GM12878 (cell line): ENCODE measurements around the gene ARRDC4. TPM values are rescaled to one million over a fixed set of nuclear protein-coding genes. Genes with fewer than 3 reads are reported as not detected.

Source experiments
- ATAC-seq: fragments of 200-7000 bp; cut with Tn5 transposase; 3 replicates; pipeline ENCODE4 v1.9.1; 2020; ENCODE audit warnings: mild to moderate bottlenecking, moderate library complexity
- BruUV-seq: library from RNA; stranded (reverse); fragments of 400-500 nt; replicated peaks from 2 replicates; lab custom pipeline; 2021; lab: Mats Ljungman, UMichigan
- CTCF ChIA-PET: fragments of 300-600 bp; sonication (Branson Sonifier 250); formaldehyde crosslinking; extraction: SDS; loops from one replicate; lab custom pipeline; 2021; ENCODE audit warnings: inconsistent platforms; lab: Yijun Ruan, JAX
- POLR2A ChIA-PET: fragments of 350-600 bp; formaldehyde crosslinking; extraction: SDS; loops from one replicate; lab custom pipeline; 2021; ENCODE audit warnings: inconsistent platforms; lab: Charles Lee
- RAD21 ChIA-PET: fragments of 300-600 bp; sonication (Branson Sonifier 250); formaldehyde crosslinking; loops from one replicate; lab custom pipeline; 2023; ENCODE audit warnings: antibody characterized with exemption; ENCODE audit not compliant: unreplicated experiment; lab: Charles Lee
- SMC1A ChIA-PET: fragments of 300-600 bp; sonication (Branson Sonifier 250); formaldehyde crosslinking; loops from one replicate; lab custom pipeline; 2023; ENCODE audit not compliant: unreplicated experiment, uncharacterized antibody; lab: Charles Lee
- DNase-seq: peaks from one replicate; pipeline ENCODE4 v3.0.0-alpha.2; 2011; ENCODE audit warnings: low read depth, low spot score
- FAIRE-seq: peaks from 3 replicates; lab custom pipeline; 2011; peaks lifted over from hg19 to GRCh38; lab: Jason Lieb, UNC
- H2AFZ ChIP-seq: 2 replicates; pipeline ENCODE4 v1.6.0; 2011; ENCODE audit warnings: low read depth, low read length, control low read depth; ENCODE audit not compliant: control insufficient read depth
- H3K27ac ChIP-seq: 2 replicates; pipeline ENCODE4 v1.5.1; 2011; ENCODE audit warnings: control low read depth; ENCODE audit not compliant: control insufficient read depth, insufficient read depth
- H3K27me3 ChIP-seq, 2 experiments: replicated peaks in 1 of 2; 2 replicates each; pipeline versions ENCODE4 v1.6.0 to v1.6.1; 2011; ENCODE audit warnings: low read length in 1 of 2; ENCODE audit not compliant: control insufficient read depth in 2 of 2, insufficient read depth in 2 of 2
- H3K36me3 ChIP-seq, 2 experiments: 2 replicates each; pipeline ENCODE4 v1.5.1; 2011; ENCODE audit warnings: low read length in 1 of 2; ENCODE audit not compliant: control insufficient read depth in 2 of 2, insufficient read depth in 2 of 2
- H3K4me1 ChIP-seq: 2 replicates; pipeline ENCODE4 v1.6.1; 2011; ENCODE audit warnings: mild to moderate bottlenecking, low read length, moderate library complexity, mixed read lengths; ENCODE audit not compliant: control insufficient read depth, insufficient read depth
- H3K4me2 ChIP-seq: 2 replicates; pipeline ENCODE4 v1.6.0; 2011; ENCODE audit warnings: control low read depth; ENCODE audit not compliant: control insufficient read depth, insufficient read depth
- H3K4me3 ChIP-seq: fragments of 200-600 bp; sonication (generic); 2 replicates; pipeline ENCODE4 v1.5.1; 2016
- H3K79me2 ChIP-seq: 2 replicates; pipeline ENCODE4 v1.6.0; 2011; ENCODE audit warnings: low read length; ENCODE audit not compliant: control insufficient read depth, insufficient read depth
- H3K9ac ChIP-seq: 2 replicates; pipeline ENCODE4 v1.8.0; 2011; ENCODE audit warnings: low read length, control low read depth, mixed read lengths; ENCODE audit not compliant: control insufficient read depth, insufficient read depth
- H3K9me3 ChIP-seq: replicated peaks from 3 replicates; pipeline ENCODE4 v1.5.1; 2011; ENCODE audit warnings: mild to moderate bottlenecking, low read length; ENCODE audit not compliant: control insufficient read depth, insufficient read depth
- H4K20me1 ChIP-seq: 2 replicates; pipeline ENCODE4 v1.6.0; 2011; ENCODE audit not compliant: control insufficient read depth, insufficient read depth
- ATF3 ChIP-seq: IDR thresholded peaks from 2 replicates; pipeline ENCODE4 v1.6.1; 2011; ENCODE audit warnings: low read depth, mild to moderate bottlenecking, low read length, moderate library complexity, borderline replicate concordance; ENCODE audit errors: extremely low read depth
- BHLHE40 ChIP-seq, 2 experiments: fragments of 450-650 bp in 1 of 2; IDR thresholded peaks; 2 replicates each; pipeline ENCODE4 v1.6.1; 2011 to 2017; ENCODE audit warnings: low read depth in 2 of 2, borderline replicate concordance in 1 of 2, improper control_type of control experiment in 1 of 2, low read length in 1 of 2, mild to moderate bottlenecking in 1 of 2
- CBX3 ChIP-seq: fragments of 200-600 bp; sonication (generic); IDR thresholded peaks from 2 replicates; pipeline ENCODE4 v1.6.1; 2016; ENCODE audit warnings: low read depth, borderline replicate concordance
- CHD2 ChIP-seq: IDR thresholded peaks from 2 replicates; pipeline ENCODE4 v1.6.1; 2011; ENCODE audit warnings: low read depth, low read length, improper control_type of control experiment, borderline replicate concordance
- DPF2 ChIP-seq: fragments of 450-650 bp; IDR thresholded peaks from 2 replicates; pipeline ENCODE4 v1.6.1; 2017; ENCODE audit warnings: mild to moderate bottlenecking
- HSF1 ChIP-seq: fragments of 150-350 bp; IDR thresholded peaks from 2 replicates; pipeline ENCODE4 v1.6.1; 2014; ENCODE audit warnings: mild to moderate bottlenecking, low read depth, low read length
- KDM1A ChIP-seq: fragments of 200-600 bp; sonication (generic); IDR thresholded peaks from 2 replicates; pipeline ENCODE4 v1.6.1; 2016; ENCODE audit warnings: borderline replicate concordance
- MXI1 ChIP-seq: fragments of 150-350 bp; IDR thresholded peaks from 2 replicates; pipeline ENCODE4 v1.6.1; 2011; ENCODE audit warnings: low read depth, mild to moderate bottlenecking, inconsistent platforms, low read length, improper control_type of control experiment
- MYC ChIP-seq: IDR thresholded peaks from 2 replicates; pipeline ENCODE4 v1.6.1; 2011; ENCODE audit warnings: mild to moderate bottlenecking, low read length, moderate library complexity, inconsistent platforms; ENCODE audit not compliant: insufficient read depth, insufficient replicate concordance, insufficient read length, severe bottlenecking
- NBN ChIP-seq: fragments of 450-650 bp; IDR thresholded peaks from 2 replicates; pipeline ENCODE4 v1.6.1; 2016
- NR2C2 ChIP-seq: IDR thresholded peaks from 2 replicates; pipeline ENCODE4 v1.6.1; 2011; ENCODE audit warnings: borderline replicate concordance, low read depth; ENCODE audit not compliant: control insufficient read depth, insufficient read length
- POLR2AphosphoS5 ChIP-seq: IDR thresholded peaks from 2 replicates; pipeline ENCODE4 v1.6.1; 2011; ENCODE audit warnings: mild to moderate bottlenecking, low read length, inconsistent platforms
- STAT3 ChIP-seq: IDR thresholded peaks from 2 replicates; pipeline ENCODE4 v1.6.1; 2011; ENCODE audit warnings: low read depth, low read length, improper control_type of control experiment
- TBL1XR1 ChIP-seq: IDR thresholded peaks from 2 replicates; pipeline ENCODE4 v1.6.1; 2012; ENCODE audit warnings: low read depth, low read length, improper control_type of control experiment
- ZNF622 ChIP-seq: fragments of 450-650 bp; IDR thresholded peaks from 2 replicates; pipeline ENCODE4 v1.6.1; 2017; ENCODE audit warnings: mild to moderate bottlenecking, inconsistent platforms
- WGBS: methylation state at CpG from one replicate; pipeline ENCODE4 v1.1.6; 2016; ENCODE audit warnings: low lambda C conversion rate; ENCODE audit not compliant: insufficient replicate concordance, insufficient coverage; ENCODE audit errors: missing lambda C conversion rate; 5-methylcytosine and 5-hydroxymethylcytosine counted together
- in situ Hi-C: fragments of 300-500 bp; cut with MboI; formaldehyde crosslinking; loops from 9 replicates; pipeline ENCODE4 v1.14.3; 2018; ENCODE audit warnings: mixed read lengths
- intact Hi-C: fragments of 100-400 bp; cut with micrococcal nuclease; formaldehyde crosslinking; loops from one replicate; pipeline ENCODE4 v1.14.2; 2022; ENCODE audit not compliant: unreplicated experiment
- polyA plus RNA-seq, 11 experiments: library from polyadenylated mRNA; depleted of rRNA in 4 of 11; unstranded in 6 of 11; stranded (reverse) in 5 of 11; fragments of >200 nt; fragmentation: Nextera tagmentation in 4 of 11; fragmentation: Illumina TruSeq in 1 of 11; extraction: Ambion mirVana in 4 of 11; extraction: Trizol in 1 of 11; gene quantifications; 1 replicate in 1 of 11; 2 replicates in 10 of 11; pipeline versions ENCODE4 v1.2.1 to v1.2.3, GENCODE V29; 2011 to 2016; ENCODE audit warnings: inconsistent platforms in 2 of 11, missing spikeins in 2 of 11, low read depth in 1 of 11
- total RNA-seq, 4 experiments: library from RNA; depleted of rRNA in 3 of 4; stranded (reverse); fragments of >200 nt in 3 of 4; fragmentation: Illumina TruSeq in 1 of 4; extraction: Trizol in 1 of 4; gene quantifications; 2 replicates each; pipeline versions ENCODE4 v1.2.1 to v1.2.3, GENCODE V29; 2013 to 2021

Gene ARRDC4
- total and polyA plus RNA-seq, 10 of the 15 experiments (the other 5 are each of a cell fraction or from before 2014, with no cell fraction given): 0.03 to 0.54 (median 0.07) TPM

- H3K4me1 ChIP-seq: no peaks in the 10 kb centered on the region
- CTCF ChIA-PET: no interaction called here
- no TSS peak for BruUV-seq
- H3K4me2 ChIP-seq: no peak overlapping the region
- H3K9me3 ChIP-seq: no peaks in the 10 kb centered on the region
- no peak overlapping the region for H2AFZ ChIP-seq
- H3K79me2 ChIP-seq: no peaks in the 10 kb centered on the region
- H3K4me3 ChIP-seq: no peak overlapping the region
- FAIRE-seq (no peak), DNase-seq (no peak), ATAC-seq (no peak)
- POLR2A ChIA-PET: no interaction called here
- no peaks in the 10 kb centered on the region for H3K36me3 ChIP-seq
- TF ChIP-seq CBX3 (no peak), POLR2AphosphoS5 (no peak), KDM1A (no peak), HSF1 (no peak), BHLHE40 (IDR thresholded peaks at IDR 0.05; ENCODE audit: borderline replicate concordance in 1 of 2, low read depth in 2 of 2, low read length in 1 of 2) (no peak), ATF3 (no peak), ZNF622 (no peak), STAT3 (no peak), DPF2 (no peak), NBN (no peak), TBL1XR1 (no peak), CHD2 (no peak), MYC (no peak), MXI1 (no peak), NR2C2 (no peak)
- TF ChIP-seq, all 136 proteins: peak for 0
- no peak overlapping the region for H3K27ac ChIP-seq
- SMC1A ChIA-PET: no interaction called here
- H3K27me3 ChIP-seq: no peaks in the 10 kb centered on the region
- intact Hi-C loops (no loop called here), in situ Hi-C loops (no loop called here)
- no peaks in the 10 kb centered on the region for H4K20me1 ChIP-seq
- no peak overlapping the region for H3K9ac ChIP-seq
- RAD21 ChIA-PET: no interaction called here
- 12% methylated on average over 8 of the region's 8 CpGs for whole genome bisulfite sequencing
Measured at GRCh38 chr15:97953748-97954147, 6.8 kb upstream of the ARRDC4 start.
